ENCODE data around the gene GRB2. TPM values are rescaled to one million over a fixed set of nuclear protein-coding genes. Genes with fewer than 3 reads are reported as not detected.
A peak's percentile ranks its signal among the peaks of the same experiment; 100 is the strongest.

Gene GRB2
- total RNA-seq, 1 donor from 2014 or later: 65.7 TPM

GRCh38 chr17:75433218-75433783 is 27.8 kb upstream of the GRB2 start:
- no peak for DNase-seq (ENCODE audit: low spot score in 2 of 2)
- Histone ChIP-seq H3K9me3 (no peaks in the 10 kb centered on the region), H3K4me3 (no peak overlapping the region), H3K36me3 (no peaks in the 10 kb centered on the region), H3K27ac (no peak overlapping the region), H3K4me1 (peaks cover 11 to 23% of the 10 kb centered on the region in 2 donors), H3K27me3 (no peaks in the 10 kb centered on the region)
- TF ChIP-seq CTCF (IDR thresholded peaks at IDR 0.05): no peak
- intact Hi-C loops (cut with DNase I): no loop called here

- TF ChIP-seq CTCF (IDR thresholded peaks at IDR 0.05): no peak
- DNase-seq (ENCODE audit: low spot score in 2 of 2): no peak
- H3K4me3 ChIP-seq: peak overlapping the region in 1 of 2 donors; percentile 6
- H3K27ac ChIP-seq: peak overlapping the region; percentile 84 to 89
- intact Hi-C loops (cut with DNase I): no loop called here
- H3K9me3 ChIP-seq: no peaks in the 10 kb centered on the region
- no peaks in the 10 kb centered on the region for H3K36me3 ChIP-seq
- H3K27me3 ChIP-seq: no peaks in the 10 kb centered on the region
- peaks cover 14 to 30% of the 10 kb centered on the region in 2 donors for H3K4me1 ChIP-seq
These were observed 24.9 kb upstream of the GRB2 start for GRCh38 chr17:75430159-75430974.

GRCh38 chr17:75428543-75429469 is 23.3 kb upstream of the GRB2 start:
- Histone ChIP-seq H3K27me3 (no peaks in the 10 kb centered on the region), H3K9me3 (no peaks in the 10 kb centered on the region), H3K4me3 (no peak overlapping the region), H3K4me1 (peaks cover 14 to 30% of the 10 kb centered on the region in 2 donors), H3K27ac (peak overlapping the region; percentile 84 to 89), H3K36me3 (no peaks in the 10 kb centered on the region)
- no peak for TF ChIP-seq CTCF (IDR thresholded peaks at IDR 0.05)
- intact Hi-C loops (cut with DNase I): loop anchor here (1.0 kb wide), 1 partner anchor 27 kb away; the partner anchor contains the start of gene TMEM94
- peak in 1 of 2 donors; percentile 79 for DNase-seq (ENCODE audit: low spot score in 2 of 2)

- no peak for TF ChIP-seq CTCF (IDR thresholded peaks at IDR 0.05)
- Histone ChIP-seq H3K27me3 (no peaks in the 10 kb centered on the region), H3K36me3 (no peaks in the 10 kb centered on the region), H3K4me3 (no peak overlapping the region), H3K4me1 (peaks cover 0 to 9% of the 10 kb centered on the region in 2 donors), H3K9me3 (no peaks in the 10 kb centered on the region), H3K27ac (no peak overlapping the region)
- intact Hi-C loops (cut with DNase I): no loop called here
- no peak for DNase-seq (ENCODE audit: low spot score in 2 of 2)
These were observed 13.1 kb upstream of the GRB2 start for GRCh38 chr17:75418531-75418930.

- Histone ChIP-seq H3K27ac (peak overlapping the region; percentile 77 to 82), H3K27me3 (no peaks in the 10 kb centered on the region), H3K4me3 (peak overlapping the region in 1 of 2 donors; percentile 16), H3K9me3 (no peaks in the 10 kb centered on the region), H3K36me3 (no peaks in the 10 kb centered on the region), H3K4me1 (peaks cover 0 to 9% of the 10 kb centered on the region in 2 donors)
- intact Hi-C loops (cut with DNase I): no loop called here
- DNase-seq (ENCODE audit: low spot score in 2 of 2): no peak
- TF ChIP-seq CTCF (IDR thresholded peaks at IDR 0.05): no peak
These were observed 11.6 kb upstream of the GRB2 start for GRCh38 chr17:75417054-75417580.

Measured in ascending aorta (tissue), 2 donors.